Body of pancreas (tissue), 4 donors: ENCODE measurements around the gene ZNF429. TPM values are rescaled to one million over a fixed set of nuclear protein-coding genes. Genes with fewer than 3 reads are reported as not detected.
A peak's percentile ranks its signal among the peaks of the same experiment; 100 is the strongest.

ENCODE experiments used
- ATAC-seq: fragments of 150-250 bp; one replicate; pipeline ENCODE4 v1.9.1; 2016
- DNase-seq, 4 donors: peaks; one replicate each; pipeline ENCODE4 v3.0.0-alpha.2; 2019
- H3K27ac ChIP-seq, 4 donors: fragments of 200-600 bp; sonication (generic); 1 replicate in 3 of 4; 2 replicates in 1 of 4; pipeline versions ENCODE4 v1.5.1 to v1.6.1; 2016 to 2019; ENCODE audit warnings: mild to moderate bottlenecking in 1 of 4, mixed read lengths in 1 of 4, moderate library complexity in 1 of 4
- H3K27me3 ChIP-seq, 2 donors: fragments of 200-600 bp; sonication (generic); one replicate each; pipeline ENCODE4 v1.6.0; 2016; ENCODE audit warnings: mild to moderate bottlenecking in 1 of 2
- H3K36me3 ChIP-seq, 2 donors: fragments of 200-600 bp; sonication (generic); replicated peaks in 1 of 2; 2 replicates each; pipeline ENCODE4 v1.5.1; 2016; ENCODE audit warnings: low read depth in 2 of 2; ENCODE audit not compliant: insufficient read depth in 1 of 2
- H3K4me1 ChIP-seq: fragments of 200-600 bp; sonication (generic); one replicate; pipeline ENCODE4 v1.6.0; 2016
- H3K4me3 ChIP-seq, 2 donors: fragments of 200-600 bp; sonication (generic); 1 replicate in 1 of 2; 2 replicates in 1 of 2; pipeline ENCODE4 v1.5.1; 2016 to 2019
- H3K9me3 ChIP-seq, 3 donors: fragments of 200-600 bp; sonication (generic); 1 replicate in 2 of 3; 2 replicates in 1 of 3; pipeline ENCODE4 v1.5.1; 2016
- CTCF ChIP-seq, 7 experiments: fragments of 450-650 bp in 4 of 7; fragments of 200-600 bp in 3 of 7; sonication (generic) in 3 of 7; IDR thresholded peaks; one replicate each; pipeline ENCODE4 v1.5.1; 2016 to 2019; ENCODE audit warnings: antibody characterized with exemption in 7 of 7
- POLR2A ChIP-seq, 3 donors: fragments of 450-650 bp; IDR thresholded peaks; one replicate each; pipeline ENCODE4 v1.6.1; 2016; ENCODE audit warnings: antibody characterized with exemption in 3 of 3, mild to moderate bottlenecking in 2 of 3
- WGBS, 2 donors: methylation state at CpG; one replicate each; pipeline ENCODE4 v1.1.5; 2017; 5-methylcytosine and 5-hydroxymethylcytosine counted together
- intact Hi-C: fragments of 100-400 bp; cut with DNase I; formaldehyde crosslinking; loops from one replicate; pipeline ENCODE4 v1.15.1; 2023
- total RNA-seq, 2 donors: library from RNA; depleted of rRNA; stranded (reverse); fragments of >200 nt; gene quantifications; one replicate each; pipeline ENCODE4 v1.1.0, GENCODE V29; 2016

ZNF429 gene
- total RNA-seq, 2 donors from 2014 or later, result 21.5 to 55.7 TPM

- DNase-seq (no peak), ATAC-seq (no peak)
- H3K36me3 ChIP-seq, result no peaks in the 10 kb centered on the region
- H3K27ac ChIP-seq, result no peak overlapping the region
- intact Hi-C loops, result loop anchor here (10.0 kb wide), 1 partner anchor 204 kb away; no protein-coding TSS in a partner anchor
- no peak overlapping the region for H3K4me3 ChIP-seq
- TF ChIP-seq CTCF (IDR thresholded peaks at IDR 0.05) (no peak), POLR2A (IDR thresholded peaks at IDR 0.05) (no peak)
- H3K4me1 ChIP-seq, result no peaks in the 10 kb centered on the region
- H3K27me3 ChIP-seq, result no peaks in the 10 kb centered on the region
- H3K9me3 ChIP-seq, result no peaks in the 10 kb centered on the region
- WGBS, 2 donors, result 70 to 85% methylated on average over 4 of the region's 4 CpGs
Measured at GRCh38 chr19:21491146-21491545, 14.3 kb upstream of the ZNF429 start.

- ATAC-seq (peak; percentile 53), DNase-seq (no peak)
- WGBS, 2 donors, result 85 to 93% methylated on average over 8 to 9 of the region's 9 CpGs
Measured at GRCh38 chr19:21492947-21493906, 12.2 kb upstream of the ZNF429 start.

GRCh38 chr19:21496876-21497275, 8.5 kb upstream of the ZNF429 start:
- no peak for ATAC-seq
- DNase-seq, result no peak
- no peaks in the 10 kb centered on the region for H3K36me3 ChIP-seq
- H3K4me3 ChIP-seq, result no peak overlapping the region
- no peaks in the 10 kb centered on the region for H3K4me1 ChIP-seq
- WGBS, 2 donors, result 86 to 98% methylated on average over 4 of the region's 4 CpGs
- H3K27me3 ChIP-seq, result no peaks in the 10 kb centered on the region
- TF ChIP-seq POLR2A (IDR thresholded peaks at IDR 0.05) (no peak), CTCF (IDR thresholded peaks at IDR 0.05) (no peak)
- no peaks in the 10 kb centered on the region for H3K9me3 ChIP-seq
- H3K27ac ChIP-seq, result no peak overlapping the region
- intact Hi-C loops, result loop anchor here (10.0 kb wide), 1 partner anchor 198 kb away; no protein-coding TSS in a partner anchor

More at GRCh38 chr19:21492947-21493906, 12.2 kb upstream of the ZNF429 start:
- H3K27ac ChIP-seq, result no peak overlapping the region
- H3K4me3 ChIP-seq, result no peak overlapping the region
- intact Hi-C loops, result loop anchor here (10.0 kb wide), 1 partner anchor 202 kb away; no protein-coding TSS in a partner anchor
- H3K36me3 ChIP-seq, result no peaks in the 10 kb centered on the region
- no peaks in the 10 kb centered on the region for H3K27me3 ChIP-seq
- H3K9me3 ChIP-seq, result no peaks in the 10 kb centered on the region
- no peak for TF ChIP-seq CTCF (IDR thresholded peaks at IDR 0.05)
- no peak for TF ChIP-seq POLR2A (IDR thresholded peaks at IDR 0.05)
- H3K4me1 ChIP-seq, result no peaks in the 10 kb centered on the region

GRCh38 chr19:21498651-21499050, 6.8 kb upstream of the ZNF429 start:
- intact Hi-C loops, result loop anchor here (10.0 kb wide), 1 partner anchor 196 kb away; no protein-coding TSS in a partner anchor
- no peaks in the 10 kb centered on the region for H3K36me3 ChIP-seq
- TF ChIP-seq POLR2A (IDR thresholded peaks at IDR 0.05) (no peak), CTCF (IDR thresholded peaks at IDR 0.05) (no peak)
- no peak overlapping the region for H3K27ac ChIP-seq
- no peak overlapping the region for H3K4me3 ChIP-seq
- 92 to 100% methylated on average over 2 of the region's 2 CpGs for WGBS, 2 donors
- ATAC-seq (no peak), DNase-seq (no peak)
- no peaks in the 10 kb centered on the region for H3K9me3 ChIP-seq
- H3K4me1 ChIP-seq, result no peaks in the 10 kb centered on the region
- no peaks in the 10 kb centered on the region for H3K27me3 ChIP-seq
